ENCODE data around the gene CLEC9A. TPM values are rescaled to one million over a fixed set of nuclear protein-coding genes. Genes with fewer than 3 reads are reported as not detected.

CLEC9A gene
- not detected in 5 replicates for total RNA-seq (2022; extraction: Qiagen RNA extraction; ENCODE audit: low read depth)

GRCh38 chr12:10030446-10030845, at the start of gene CLEC9A:
TSS of gene CLEC9A (plus strand) at chr12:10030682. CDS start at chr12:10052688, 22,006 bp downstream.

GRCh38 chr12:9999016-9999415, 31.5 kb upstream of the CLEC9A start, which contains the start of gene CLEC1B:
TSS of gene CLEC1B (minus strand) at chr12:9999121. CDS start at chr12:9999100, 21 bp downstream.

GRCh38 chr12:10098791-10099190, 68.3 kb downstream of the CLEC9A start, which contains the start of gene CLEC1A:
TSS of gene CLEC1A (minus strand) at chr12:10098985. CDS start at chr12:10098922, 63 bp downstream.

Other genes with a start within 250 kb of the CLEC9A start
- gene KLRF1, start 203.2 kb upstream of the CLEC9A start, total RNA-seq (2022; extraction: Qiagen RNA extraction; ENCODE audit: low read depth), result not detected in 5 replicates
- 0.98 to 3.1 TPM (median 1.3 TPM) in 5 replicates for gene CLEC2B, start 161.3 kb upstream of the CLEC9A start, total RNA-seq (2022; extraction: Qiagen RNA extraction; ENCODE audit: low read depth)
- not detected in 5 replicates for gene KLRF2, start 149.2 kb upstream of the CLEC9A start, total RNA-seq (2022; extraction: Qiagen RNA extraction; ENCODE audit: low read depth)
- gene CLEC2A, start 98.3 kb upstream of the CLEC9A start, total RNA-seq (2022; extraction: Qiagen RNA extraction; ENCODE audit: low read depth), result not detected in 5 replicates
- not detected in 5 replicates for gene CLEC12A, start 59.3 kb upstream of the CLEC9A start, total RNA-seq (2022; extraction: Qiagen RNA extraction; ENCODE audit: low read depth)
- not detected in 5 replicates for gene CLEC1B, start 31.6 kb upstream of the CLEC9A start, total RNA-seq (2022; extraction: Qiagen RNA extraction; ENCODE audit: low read depth)
- gene CLEC12B, start 20.1 kb upstream of the CLEC9A start, total RNA-seq (2022; extraction: Qiagen RNA extraction; ENCODE audit: low read depth), result not detected in 5 replicates
- not detected in 5 replicates for gene CLEC1A, start 68.3 kb downstream of the CLEC9A start, total RNA-seq (2022; extraction: Qiagen RNA extraction; ENCODE audit: low read depth)
- not detected in 5 replicates for gene CLEC7A, start 99.5 kb downstream of the CLEC9A start, total RNA-seq (2022; extraction: Qiagen RNA extraction; ENCODE audit: low read depth)
- gene OLR1, start 141.4 kb downstream of the CLEC9A start, total RNA-seq (2022; extraction: Qiagen RNA extraction; ENCODE audit: low read depth), result 0.40 to 2.4 TPM (median 0.95 TPM) in 5 replicates
- 0.05 to 0.25 TPM in 2 of 5 replicates, not detected in the others for gene TMEM52B, start 148.3 kb downstream of the CLEC9A start, total RNA-seq (2022; extraction: Qiagen RNA extraction; ENCODE audit: low read depth)
- 29.1 to 51.0 TPM (median 40.3 TPM) in 5 replicates for gene GABARAPL1, start 182.2 kb downstream of the CLEC9A start, total RNA-seq (2022; extraction: Qiagen RNA extraction; ENCODE audit: low read depth)

Data from A549 treated with ZK216348 at 1 μM for 4 hours (cell line).